ENCODE measurements around the gene AXIN1.
A peak's percentile ranks its signal among the peaks of the same experiment; 100 is the strongest.

The AXIN1 gene

GRCh38 chr16:352547-353403 lies at the start of gene AXIN1:
Gene AXIN1, minus strand, starts transcription at chr16:352723. Its CDS starts 5,698 bp downstream, at chr16:347025.
- H3K4me1 ChIP-seq = peaks cover 6% of the 10 kb centered on the region
- TF ChIP-seq CTCF (IDR thresholded peaks at IDR 0.05) = no peak

DNA sequence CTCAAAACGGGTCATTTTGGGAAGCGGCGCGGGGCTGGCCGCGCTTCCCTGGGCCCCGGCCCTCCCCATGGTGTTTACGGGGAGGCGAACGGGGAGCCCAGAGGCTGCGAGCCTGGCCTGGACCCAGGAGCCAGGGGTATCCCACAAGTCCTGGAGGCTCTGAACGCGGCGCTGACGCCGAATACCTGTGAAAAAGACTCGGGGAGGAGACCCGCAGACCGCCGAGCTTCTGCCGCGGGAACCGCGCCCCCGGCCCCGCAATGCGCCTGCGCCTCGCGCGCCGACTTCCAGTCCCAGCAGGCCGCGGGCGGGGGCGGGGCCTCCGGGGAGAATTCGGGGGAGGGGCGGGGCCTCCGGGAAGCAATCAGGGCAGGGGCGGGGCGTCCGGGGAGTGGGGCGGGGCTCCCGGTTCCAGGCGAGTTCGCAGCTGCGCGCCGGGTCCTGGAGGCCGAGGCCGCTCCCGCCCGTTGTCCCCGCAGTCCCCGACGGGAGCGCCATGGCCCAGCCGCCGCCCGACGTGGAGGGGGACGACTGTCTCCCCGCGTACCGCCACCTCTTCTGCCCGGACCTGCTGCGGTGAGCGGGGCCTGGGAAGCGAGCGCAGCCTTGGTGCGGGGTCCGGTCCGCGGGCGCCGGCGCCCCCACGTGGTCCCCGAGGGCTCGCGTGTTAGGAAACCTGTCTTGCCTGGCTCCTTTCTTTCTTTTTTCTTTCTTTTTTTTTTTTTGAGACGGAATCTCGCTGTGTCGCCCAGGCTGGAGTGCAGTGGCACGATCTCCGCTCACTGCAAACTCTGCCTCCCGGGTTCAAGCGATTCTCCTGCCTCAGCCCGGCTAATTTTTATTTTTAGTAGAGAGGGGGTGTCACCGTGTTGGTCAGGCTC lies 49.2 kb upstream of the AXIN1 start, which contains the start of gene DECR2:
DECR2 (plus strand) TSS at position 418 of the 881 bp plus-strand sequence; CDS start at position 497, 79 bp downstream.
- Histone ChIP-seq H3K27me3 (ENCODE audit: control insufficient read depth, insufficient read depth, low read length) (no peaks in the 10 kb centered on the region), H3K9ac (peak within 1 kb of the TSS; percentile 81), H3K4me2 (ENCODE audit: low read length) (peak within 1 kb of the TSS; percentile 91), H2AFZ (peak within 1 kb of the TSS; percentile 95), H3K27ac (peak within 1 kb of the TSS; percentile 73), H3K36me3 (ENCODE audit: control insufficient read depth, insufficient read depth, low read length) (no peaks in the 10 kb centered on the region), H3K79me2 (peaks cover 2% of the 10 kb centered on the region), H3K4me1 (peaks cover 4% of the 10 kb centered on the region), H3K9me3 (ENCODE audit: control insufficient read depth, low read length) (no peaks in the 10 kb centered on the region), H3K4me3 (ENCODE audit: low read depth, low read length) (peak within 1 kb of the TSS; percentile 87)
- TF ChIP-seq CTCF (IDR thresholded peaks at IDR 0.05) = peak; percentile 62

More at GRCh38 chr16:352547-353403, at the start of gene AXIN1:
- Histone ChIP-seq H3K9ac (no peak within 1 kb of the TSS), H3K4me2 (ENCODE audit: low read length) (peak within 1 kb of the TSS; percentile 86), H3K36me3 (ENCODE audit: control insufficient read depth, insufficient read depth, low read length) (no peaks in the 10 kb centered on the region), H3K9me3 (ENCODE audit: control insufficient read depth, low read length) (no peaks in the 10 kb centered on the region), H3K27ac (peak within 1 kb of the TSS; percentile 47), H3K79me2 (peaks cover 13% of the 10 kb centered on the region), H3K27me3 (ENCODE audit: control insufficient read depth, insufficient read depth, low read length) (no peaks in the 10 kb centered on the region), H3K4me3 (ENCODE audit: low read depth, low read length) (peak within 1 kb of the TSS; percentile 57), H2AFZ (peak within 1 kb of the TSS; percentile 83)

GRCh38 chr16:400061-400591 lies 47.6 kb upstream of the AXIN1 start:
- TF ChIP-seq CTCF (IDR thresholded peaks at IDR 0.05) = no peak
- Histone ChIP-seq H3K4me2 (ENCODE audit: low read length) (no peak overlapping the region), H3K27ac (no peak overlapping the region), H2AFZ (no peak overlapping the region), H3K27me3 (ENCODE audit: control insufficient read depth, insufficient read depth, low read length) (no peaks in the 10 kb centered on the region), H3K9me3 (ENCODE audit: control insufficient read depth, low read length) (no peaks in the 10 kb centered on the region), H3K4me3 (ENCODE audit: low read depth, low read length) (peak overlapping the region; percentile 87), H3K4me1 (peaks cover 10% of the 10 kb centered on the region), H3K9ac (no peak overlapping the region), H3K36me3 (ENCODE audit: control insufficient read depth, insufficient read depth, low read length) (no peaks in the 10 kb centered on the region), H3K79me2 (peaks cover 2% of the 10 kb centered on the region)

GRCh38 chr16:399340-400019 lies 47.0 kb upstream of the AXIN1 start:
- no peak overlapping the region for H3K9ac ChIP-seq
- H3K9me3 ChIP-seq (ENCODE audit: control insufficient read depth, low read length) = no peaks in the 10 kb centered on the region
- no peak overlapping the region for H3K4me3 ChIP-seq (ENCODE audit: low read depth, low read length)
- no peak overlapping the region for H2AFZ ChIP-seq
- H3K27ac ChIP-seq = no peak overlapping the region
- no peak overlapping the region for H3K4me2 ChIP-seq (ENCODE audit: low read length)
- H3K27me3 ChIP-seq (ENCODE audit: control insufficient read depth, insufficient read depth, low read length) = no peaks in the 10 kb centered on the region
- H3K36me3 ChIP-seq (ENCODE audit: control insufficient read depth, insufficient read depth, low read length) = no peaks in the 10 kb centered on the region
- TF ChIP-seq CTCF (IDR thresholded peaks at IDR 0.05) = no peak
- H3K4me1 ChIP-seq = peaks cover 10% of the 10 kb centered on the region
- H3K79me2 ChIP-seq = peaks cover 2% of the 10 kb centered on the region

Data from parathyroid adenoma (tissue), 2 donors.